H1 (cell line): ENCODE results near the gene MACROD2. TPM values are rescaled to one million over a fixed set of nuclear protein-coding genes. Genes with fewer than 3 reads are reported as not detected.

Experiments
- CTCF ChIA-PET: fragments of 300-600 bp; sonication (Branson Sonifier 250); formaldehyde crosslinking; loops from one replicate; lab custom pipeline; 2021; ENCODE audit not compliant: partially characterized antibody; lab: Charles Lee
- POLR2A ChIA-PET: fragments of 300-600 bp; sonication (Branson Sonifier 250); formaldehyde crosslinking; loops from one replicate; lab custom pipeline; 2021; ENCODE audit warnings: inconsistent platforms; ENCODE audit not compliant: partially characterized antibody; lab: Charles Lee
- DNase-seq, 2 experiments: peaks; one replicate each; pipeline versions ENCODE4 v3.0.0 to v3.0.0-alpha.2; 2010 to 2022; ENCODE audit warnings: low spot score in 2 of 2, low read depth in 1 of 2, mixed read lengths in 1 of 2
- FAIRE-seq: peaks from 2 replicates; lab custom pipeline; 2011; peaks lifted over from hg19 to GRCh38; lab: Jason Lieb, UNC
- H2AFZ ChIP-seq: 2 replicates; pipeline ENCODE4 v1.8.1; 2012; ENCODE audit warnings: low read length, inconsistent platforms
- H2AK5ac ChIP-seq: 2 replicates; pipeline ENCODE4 v1.6.1; 2013; ENCODE audit warnings: low read depth, low read length
- H2BK120ac ChIP-seq: replicated peaks from 2 replicates; pipeline ENCODE3; 2013; ENCODE audit warnings: low read depth, low read length, inconsistent platforms
- H2BK12ac ChIP-seq: 2 replicates; pipeline ENCODE4 v1.6.1; 2013; ENCODE audit warnings: low read depth, low read length
- H2BK15ac ChIP-seq: 2 replicates; pipeline ENCODE4 v1.6.1; 2013; ENCODE audit warnings: low read length
- H2BK20ac ChIP-seq: 2 replicates; pipeline ENCODE4 v1.6.1; 2013; ENCODE audit warnings: low read length
- H2BK5ac ChIP-seq: 2 replicates; pipeline ENCODE4 v1.6.1; 2013; ENCODE audit warnings: low read depth, low read length
- H3K14ac ChIP-seq: 2 replicates; pipeline ENCODE4 v1.6.1; 2013; ENCODE audit warnings: inconsistent platforms; ENCODE audit not compliant: insufficient read length
- H3K18ac ChIP-seq: 2 replicates; pipeline ENCODE4 v1.6.1; 2013; ENCODE audit warnings: low read length; ENCODE audit errors: extremely low read depth
- H3K23ac ChIP-seq: 2 replicates; pipeline ENCODE4 v1.6.1; 2013; ENCODE audit warnings: inconsistent platforms; ENCODE audit not compliant: insufficient read length
- H3K23me2 ChIP-seq: 2 replicates; pipeline ENCODE4 v1.6.1; 2013; ENCODE audit warnings: low read depth, low read length
- H3K27ac ChIP-seq: 2 replicates; pipeline ENCODE4 v1.6.1; 2011; ENCODE audit warnings: low read depth, low read length, inconsistent platforms
- H3K27me3 ChIP-seq, 4 experiments: replicated peaks in 1 of 4; 1 replicate in 1 of 4; 2 replicates in 3 of 4; pipeline versions ENCODE4 v1.6.1 to v1.8.1; 2011 to 2013; ENCODE audit warnings: low read length in 3 of 4, mild to moderate bottlenecking in 3 of 4, inconsistent platforms in 2 of 4, mixed read lengths in 2 of 4, moderate library complexity in 1 of 4; ENCODE audit not compliant: control insufficient read depth in 3 of 4, insufficient read depth in 3 of 4; ENCODE audit errors: extremely low read depth in 1 of 4
- H3K36me3 ChIP-seq, 4 experiments: 2 replicates each; pipeline versions ENCODE4 v1.6.1 to v1.8.1; 2011 to 2013; ENCODE audit warnings: mild to moderate bottlenecking in 4 of 4, low read length in 3 of 4, moderate library complexity in 2 of 4, control low read depth in 1 of 4, inconsistent platforms in 1 of 4; ENCODE audit not compliant: insufficient read depth in 4 of 4, control insufficient read depth in 2 of 4
- H3K4ac ChIP-seq: replicated peaks from 2 replicates; pipeline ENCODE3; 2013; ENCODE audit warnings: low read length, low read depth, mixed read lengths, inconsistent platforms; ENCODE audit not compliant: insufficient read length
- H3K4me1 ChIP-seq, 4 experiments: replicated peaks in 1 of 4; 1 replicate in 1 of 4; 2 replicates in 3 of 4; pipeline versions ENCODE4 v1.6.1 to v1.8.1; 2011 to 2013; ENCODE audit warnings: low read length in 3 of 4, inconsistent platforms in 2 of 4, mixed read lengths in 1 of 4; ENCODE audit not compliant: insufficient read depth in 4 of 4, control insufficient read depth in 3 of 4
- H3K4me2 ChIP-seq, 2 experiments: 2 replicates each; pipeline versions ENCODE4 v1.6.1 to v1.8.1; 2011 to 2013; ENCODE audit warnings: low read depth in 2 of 2, low read length in 2 of 2, control low read depth in 1 of 2, inconsistent platforms in 1 of 2, mild to moderate bottlenecking in 1 of 2; ENCODE audit not compliant: insufficient read depth in 1 of 2
- H3K4me3 ChIP-seq, 4 experiments: fragments of 200-600, 300-600 bp in 1 of 4; sonication (generic), shearing (Covaris generic), sonication (Bioruptor Twin) in 1 of 4; 2 replicates each; pipeline versions ENCODE4 v1.5.1 to v1.8.1; 2011 to 2016; ENCODE audit warnings: low read length in 4 of 4, low read depth in 3 of 4, control low read depth in 2 of 4, inconsistent platforms in 2 of 4, mild to moderate bottlenecking in 2 of 4, mixed read lengths in 1 of 4, moderate library complexity in 1 of 4; ENCODE audit not compliant: insufficient read depth in 2 of 4; ENCODE audit errors: extremely low read depth in 1 of 4
- H3K56ac ChIP-seq: replicated peaks from 2 replicates; pipeline ENCODE3; 2013; ENCODE audit warnings: low read depth, mild to moderate bottlenecking, mixed read lengths, low read length, inconsistent platforms; ENCODE audit not compliant: insufficient read length
- H3K79me1 ChIP-seq: 2 replicates; pipeline ENCODE4 v1.6.1; 2013; ENCODE audit warnings: low read depth, low read length, control low read depth
- H3K79me2 ChIP-seq, 2 experiments: 2 replicates each; pipeline versions ENCODE4 v1.6.1 to v1.8.1; 2012 to 2013; ENCODE audit warnings: low read length in 2 of 2, mild to moderate bottlenecking in 2 of 2, inconsistent platforms in 1 of 2; ENCODE audit not compliant: insufficient read depth in 2 of 2, control insufficient read depth in 1 of 2
- H3K9ac ChIP-seq, 4 experiments: replicated peaks in 1 of 4; 1 replicate in 1 of 4; 2 replicates in 3 of 4; pipeline versions ENCODE4 v1.6.1 to v1.8.1; 2011 to 2013; ENCODE audit warnings: low read depth in 3 of 4, low read length in 3 of 4, control low read depth in 2 of 4, mild to moderate bottlenecking in 2 of 4, moderate library complexity in 2 of 4, inconsistent platforms in 1 of 4; ENCODE audit errors: extremely low read depth in 1 of 4
- H3K9me3 ChIP-seq, 2 experiments: 2 replicates each; pipeline versions ENCODE4 v1.6.1 to v1.8.1; 2012 to 2013; ENCODE audit warnings: mild to moderate bottlenecking in 2 of 2, moderate library complexity in 2 of 2, control low read depth in 1 of 2, inconsistent platforms in 1 of 2, low read depth in 1 of 2, low read length in 1 of 2, mixed read lengths in 1 of 2; ENCODE audit not compliant: insufficient read depth in 2 of 2
- H4K20me1 ChIP-seq, 2 experiments: replicated peaks in 1 of 2; 2 replicates each; pipeline versions ENCODE3 to v1.8.1; 2011 to 2013; ENCODE audit warnings: inconsistent platforms in 2 of 2, low read length in 2 of 2, mild to moderate bottlenecking in 1 of 2; ENCODE audit not compliant: insufficient read depth in 2 of 2, control insufficient read depth in 1 of 2
- H4K5ac ChIP-seq: 2 replicates; pipeline ENCODE4 v1.6.1; 2013; ENCODE audit warnings: low read length, low read depth, mixed read lengths, inconsistent platforms; ENCODE audit not compliant: insufficient read length
- H4K8ac ChIP-seq: 2 replicates; pipeline ENCODE4 v1.8.0; 2013; ENCODE audit warnings: mild to moderate bottlenecking, moderate library complexity, low read length, inconsistent platforms; ENCODE audit not compliant: insufficient read depth; ENCODE audit errors: extremely low read depth
- H4K91ac ChIP-seq: replicated peaks from 2 replicates; pipeline ENCODE3; 2013; ENCODE audit warnings: low read length, mixed read lengths, inconsistent platforms; ENCODE audit not compliant: insufficient read length
- EZH2 ChIP-seq: fragments of 200-600 bp; sonication (generic); IDR thresholded peaks from 2 replicates; pipeline ENCODE4 v1.7.1; 2012; ENCODE audit warnings: low read depth, mild to moderate bottlenecking, moderate library complexity, low read length, inconsistent platforms; ENCODE audit not compliant: severe bottlenecking
- WGBS, 2 experiments: shearing (Covaris generic) in 1 of 2; methylation state at CpG; one replicate each; pipeline versions ENCODE4 v1.1.6 to v1.1.7; 2013 to 2015; ENCODE audit warnings: low lambda C conversion rate in 2 of 2, mixed read lengths in 2 of 2, inconsistent platforms in 1 of 2, low coverage in 1 of 2, missing lambda C conversion rate in 1 of 2; ENCODE audit not compliant: insufficient replicate concordance in 2 of 2, insufficient coverage in 1 of 2, insufficient read length in 1 of 2; ENCODE audit errors: extremely low coverage in 1 of 2, missing lambda C conversion rate in 1 of 2; 5-methylcytosine and 5-hydroxymethylcytosine counted together
- polyA plus RNA-seq, 7 experiments: library from polyadenylated mRNA; depleted of rRNA in 3 of 7; stranded (reverse) in 5 of 7; unstranded in 2 of 7; fragments of >200 nt in 5 of 7; fragments of 200-250 nt in 2 of 7; gene quantifications; 1 replicate in 5 of 7; 2 replicates in 1 of 7; 4 replicates in 1 of 7; pipeline versions ENCODE4 v1.2.1 to v1.2.3, GENCODE V29; 2011 to 2013; ENCODE audit warnings: missing spikeins in 2 of 7, mixed read lengths in 2 of 7
- total RNA-seq: library from RNA; stranded (reverse); fragmentation: NEBNext Ultra II Directional; extraction: Animal tissue kit (Norgen Biotek cat#: 25700); gene quantifications from 2 replicates; pipeline ENCODE4 v1.2.1, GENCODE V29; 2021

The MACROD2 gene
- total and polyA plus RNA-seq, 2 of the 8 experiments (the other 6 are each of a cell fraction or from before 2014, with no cell fraction given) = 0.70 to 3.9 TPM

GRCh38 chr20:14580418-14581074, 585.2 kb downstream of the MACROD2 start:
- Histone ChIP-seq H3K56ac (no peak overlapping the region), H4K8ac (no peak overlapping the region), H2BK15ac (no peak overlapping the region), H3K9ac (no peak overlapping the region), H2BK12ac (no peak overlapping the region), H2BK5ac (no peak overlapping the region), H3K18ac (no peak overlapping the region), H2BK120ac (no peak overlapping the region), H4K20me1 (no peaks in the 10 kb centered on the region), H3K4me2 (no peak overlapping the region), H3K4ac (no peak overlapping the region), H3K9me3 (no peaks in the 10 kb centered on the region), H3K4me1 (no peaks in the 10 kb centered on the region), H4K5ac (no peak overlapping the region), H3K23ac (no peak overlapping the region), H3K27ac (no peak overlapping the region), H2AK5ac (no peak overlapping the region), H3K27me3 (no peaks in the 10 kb centered on the region), H2AFZ (no peak overlapping the region), H3K79me1 (no peaks in the 10 kb centered on the region), H3K79me2 (no peaks in the 10 kb centered on the region), H3K23me2 (no peaks in the 10 kb centered on the region), H2BK20ac (no peak overlapping the region), H3K14ac (no peak overlapping the region), H3K36me3 (no peaks in the 10 kb centered on the region), H3K4me3 (no peak overlapping the region), H4K91ac (no peak overlapping the region)
- no peak for DNase-seq
- no peak for FAIRE-seq
- 92% methylated on average over 4 of the region's 4 CpGs; no CpG with 5 or more reads in 1 of the 2 experiments for WGBS, 2 experiments
- CTCF ChIA-PET = interaction anchor here (2.4 kb wide), 1 partner anchor 11 kb away, joined by 6 read pairs; no protein-coding TSS in a partner anchor
- POLR2A ChIA-PET = no interaction called here
- TF ChIP-seq EZH2 = no peak
